Measurements from ENCODE around the gene ACTN4.

Gene ACTN4

DNA sequence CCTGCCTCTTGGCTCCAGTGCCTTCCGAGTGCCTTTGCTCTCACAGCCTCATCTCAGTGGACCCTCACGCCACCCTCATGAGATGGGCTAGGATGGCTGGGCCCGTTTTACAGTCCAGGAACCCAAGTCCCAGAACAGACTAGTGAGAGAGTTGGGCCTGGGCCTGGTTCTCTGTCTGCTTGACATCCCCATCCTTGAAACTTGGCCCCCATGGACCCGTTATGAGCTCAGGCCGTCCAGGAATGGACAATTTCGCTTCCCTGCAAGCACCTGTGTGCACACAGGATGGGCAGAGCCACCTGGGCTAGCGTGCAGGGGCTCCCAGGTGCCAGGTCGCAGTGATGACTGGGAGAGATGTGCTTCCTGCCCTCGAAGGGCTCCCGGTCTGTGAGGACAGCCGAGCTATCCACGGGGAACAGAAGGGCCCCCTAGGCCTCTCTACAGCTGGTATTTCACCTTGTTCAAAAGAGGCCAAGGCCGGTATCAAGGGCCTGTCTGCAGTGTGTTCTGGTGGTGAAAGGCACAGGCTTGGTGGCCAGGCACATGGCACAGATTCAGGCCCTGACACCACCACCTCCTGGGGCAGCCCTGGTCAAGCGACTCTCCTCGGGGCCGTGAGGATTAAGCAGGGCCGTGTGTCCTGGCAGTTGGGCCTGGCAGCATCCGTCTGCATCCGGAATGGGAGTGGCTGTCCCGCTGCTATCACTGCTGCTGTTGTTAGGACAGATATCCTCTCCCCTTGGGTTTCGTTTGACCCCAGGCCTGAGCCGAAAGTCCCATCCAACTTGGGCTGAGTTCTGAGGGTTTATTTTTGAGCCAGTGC, 58.0 kb downstream of the ACTN4 start:
- H3K4me3 ChIP-seq (ENCODE audit: low read depth, low read length): no peak overlapping the region
- DNase-seq (ENCODE audit: low read depth, low spot score): no peak
- CTCF ChIA-PET: interaction anchor here (0.6 to 1.1 kb wide), 2 partner anchors 10 to 14 kb away, joined by 3 read pairs; no protein-coding TSS in a partner anchor
- TF ChIP-seq, protein P1, sequence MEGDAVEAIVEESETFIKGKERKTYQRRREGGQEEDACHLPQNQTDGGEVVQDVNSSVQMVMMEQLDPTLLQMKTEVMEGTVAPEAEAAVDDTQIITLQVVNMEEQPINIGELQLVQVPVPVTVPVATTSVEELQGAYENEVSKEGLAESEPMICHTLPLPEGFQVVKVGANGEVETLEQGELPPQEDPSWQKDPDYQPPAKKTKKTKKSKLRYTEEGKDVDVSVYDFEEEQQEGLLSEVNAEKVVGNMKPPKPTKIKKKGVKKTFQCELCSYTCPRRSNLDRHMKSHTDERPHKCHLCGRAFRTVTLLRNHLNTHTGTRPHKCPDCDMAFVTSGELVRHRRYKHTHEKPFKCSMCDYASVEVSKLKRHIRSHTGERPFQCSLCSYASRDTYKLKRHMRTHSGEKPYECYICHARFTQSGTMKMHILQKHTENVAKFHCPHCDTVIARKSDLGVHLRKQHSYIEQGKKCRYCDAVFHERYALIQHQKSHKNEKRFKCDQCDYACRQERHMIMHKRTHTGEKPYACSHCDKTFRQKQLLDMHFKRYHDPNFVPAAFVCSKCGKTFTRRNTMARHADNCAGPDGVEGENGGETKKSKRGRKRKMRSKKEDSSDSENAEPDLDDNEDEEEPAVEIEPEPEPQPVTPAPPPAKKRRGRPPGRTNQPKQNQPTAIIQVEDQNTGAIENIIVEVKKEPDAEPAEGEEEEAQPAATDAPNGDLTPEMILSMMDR (IDR thresholded peaks at IDR 0.05; ENCODE audit: insufficient read depth, low read length, missing control alignments): no peak
- POLR2A ChIA-PET: no interaction called here

DNA sequence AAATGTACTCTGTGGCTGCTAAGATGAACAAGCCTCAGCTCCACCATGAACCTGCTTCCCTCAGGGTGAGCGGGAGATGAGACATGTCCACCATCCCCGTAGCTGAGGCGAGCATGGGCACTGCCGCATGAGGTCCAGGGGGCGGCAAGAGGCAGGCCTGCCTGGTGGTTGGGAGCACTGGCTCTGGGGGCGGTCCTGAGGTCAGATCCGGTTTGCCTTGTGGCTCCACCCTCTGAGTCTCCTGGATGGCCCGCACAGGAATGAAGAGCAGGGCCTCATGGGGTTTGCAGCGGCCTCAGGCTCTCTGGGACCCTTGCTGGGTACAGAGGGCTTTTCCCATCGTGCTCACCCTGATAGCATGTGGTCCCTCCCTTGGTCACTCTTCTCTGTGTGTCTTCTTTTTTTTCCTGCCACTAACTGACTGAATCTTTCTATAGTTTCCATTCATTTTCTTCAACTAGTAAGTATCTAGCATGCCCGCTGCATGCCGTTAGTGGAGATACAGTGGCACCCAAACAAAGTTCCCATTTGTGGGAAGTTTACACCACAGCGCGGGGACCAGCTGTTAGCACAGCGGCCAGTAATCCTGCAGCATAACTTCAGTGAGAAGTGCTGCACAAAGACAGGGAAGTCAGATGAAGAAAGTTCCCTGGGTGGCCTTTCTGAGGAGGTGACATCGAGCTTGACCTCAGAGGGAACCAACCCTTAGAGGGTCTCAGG, 59.5 kb downstream of the ACTN4 start:
- no peak for DNase-seq (ENCODE audit: low read depth, low spot score)
- TF ChIP-seq, protein P1 (IDR thresholded peaks at IDR 0.05; ENCODE audit: insufficient read depth, low read length, missing control alignments): no peak
- no peak overlapping the region for H3K4me3 ChIP-seq (ENCODE audit: low read depth, low read length)
- CTCF ChIA-PET: interaction anchor here (1.5 kb wide), 1 partner anchor 13 kb away, joined by 4 read pairs; no protein-coding TSS in a partner anchor
- POLR2A ChIA-PET: no interaction called here

DNA sequence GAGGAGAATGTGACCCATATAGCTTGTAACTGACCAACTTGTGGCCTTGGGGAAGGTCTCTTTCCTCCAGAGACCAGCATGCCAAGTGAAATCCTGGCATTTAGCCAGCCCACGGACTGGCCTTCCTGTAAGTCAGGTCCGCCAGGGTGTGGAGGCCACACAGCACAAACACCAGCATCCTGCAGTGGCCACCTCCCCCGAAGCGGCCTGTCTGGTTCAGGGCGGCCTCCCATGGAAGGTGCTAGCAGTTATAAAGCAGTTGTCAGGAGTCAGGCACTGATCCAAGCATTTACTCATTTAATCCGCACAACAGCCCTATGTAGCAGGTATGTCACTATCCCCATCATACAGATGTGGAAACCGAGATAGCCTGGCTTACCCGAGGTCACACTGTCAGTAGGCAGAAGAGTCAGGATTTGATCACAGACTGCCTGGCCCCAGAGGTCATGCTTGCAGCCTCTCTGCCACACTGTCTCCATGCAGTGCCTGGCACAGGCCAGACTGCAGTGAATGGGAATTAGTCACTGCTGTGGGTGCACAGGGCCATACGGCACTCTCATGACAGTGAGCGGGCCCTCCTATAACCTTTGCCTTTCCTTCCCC, 60.2 kb downstream of the ACTN4 start:
- ChIA-PET POLR2A (no interaction called here), CTCF (interaction anchor here (1.5 kb wide), 1 partner anchor 14 kb away, joined by 4 read pairs; no protein-coding TSS in a partner anchor)
- no peak for DNase-seq (ENCODE audit: low read depth, low spot score)
- TF ChIP-seq, protein P1 (IDR thresholded peaks at IDR 0.05; ENCODE audit: insufficient read depth, low read length, missing control alignments): no peak
- no peak overlapping the region for H3K4me3 ChIP-seq (ENCODE audit: low read depth, low read length)

DNA sequence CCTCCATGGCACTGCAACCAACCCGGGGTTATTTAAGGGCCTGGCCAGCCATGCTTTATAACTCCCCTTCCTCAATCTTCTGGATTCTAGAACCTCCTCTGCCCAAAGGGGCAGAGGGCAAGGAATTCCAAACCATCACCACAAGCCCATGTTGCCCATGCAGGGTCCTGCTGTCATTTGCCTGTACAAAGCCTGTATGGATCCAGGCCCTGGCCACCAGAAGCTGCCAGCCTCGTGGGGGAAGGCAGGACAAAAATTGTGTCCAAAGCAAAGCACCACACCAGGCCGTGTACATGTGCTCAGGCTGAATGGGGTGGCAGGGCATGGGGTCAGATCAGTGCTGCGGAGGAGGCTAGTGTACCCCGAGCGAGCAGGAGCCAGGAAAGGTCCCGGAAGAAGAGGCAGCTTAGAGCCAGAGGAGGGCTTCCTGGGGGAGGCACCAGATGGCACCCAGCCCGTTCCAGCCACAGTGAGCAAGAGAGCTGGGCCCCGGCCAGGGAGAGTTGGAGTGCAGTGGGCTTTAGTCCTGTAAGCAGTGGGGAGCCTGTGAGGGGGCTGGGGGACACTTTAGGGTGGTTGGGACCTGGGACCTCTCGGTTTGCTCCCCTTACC, 61.1 kb downstream of the ACTN4 start:
- H3K4me3 ChIP-seq (ENCODE audit: low read depth, low read length): no peak overlapping the region
- POLR2A ChIA-PET: no interaction called here
- CTCF ChIA-PET: interaction anchor here (0.9 kb wide), 1 partner anchor 15 kb away, joined by 3 read pairs; no protein-coding TSS in a partner anchor
- no peak for DNase-seq (ENCODE audit: low read depth, low spot score)
- TF ChIP-seq, protein P1 (IDR thresholded peaks at IDR 0.05; ENCODE audit: insufficient read depth, low read length, missing control alignments): no peak

DNA sequence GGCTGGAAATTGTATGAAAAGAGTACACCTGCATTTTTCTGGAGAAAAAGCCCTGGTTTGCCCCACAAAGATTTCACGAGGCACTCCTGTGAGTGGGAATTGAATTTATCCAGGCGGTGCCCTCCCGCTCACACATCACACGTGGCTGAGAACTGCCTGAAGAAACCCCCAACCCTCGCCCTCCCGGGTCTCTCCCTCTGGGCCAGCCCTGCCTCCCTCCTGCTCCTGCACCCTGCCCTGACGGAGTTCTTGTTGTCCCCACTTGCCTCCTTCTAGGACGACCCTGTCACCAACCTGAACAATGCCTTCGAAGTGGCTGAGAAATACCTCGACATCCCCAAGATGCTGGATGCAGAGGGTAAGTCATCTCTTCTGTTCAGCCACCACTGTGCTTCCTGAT, 61.7 kb downstream of the ACTN4 start:
- H3K4me3 ChIP-seq (ENCODE audit: low read depth, low read length): no peak overlapping the region
- POLR2A ChIA-PET: interaction anchor here (0.7 kb wide), 1 partner anchor 10 kb away, joined by 3 read pairs; no protein-coding TSS in a partner anchor
- TF ChIP-seq, protein P1 (IDR thresholded peaks at IDR 0.05; ENCODE audit: insufficient read depth, low read length, missing control alignments): no peak
- DNase-seq (ENCODE audit: low read depth, low spot score): no peak
- CTCF ChIA-PET: interaction anchor here (0.9 kb wide), 1 partner anchor 14 kb away, joined by 3 read pairs; no protein-coding TSS in a partner anchor

All from AG04449 (cell line).